GM18909 (cell line): Measurements from ENCODE around the gene GAB1.
A peak's percentile ranks its signal among the peaks of the same experiment; 100 is the strongest.

ENCODE experiments used
- ATAC-seq: cut with Tn5 transposase; IDR thresholded peaks from one replicate; pipeline ENCODE4 v1.9.1; 2021; ENCODE audit warnings: mild to moderate bottlenecking; ENCODE audit not compliant: unreplicated experiment, poor library complexity

GAB1 gene

DNA sequence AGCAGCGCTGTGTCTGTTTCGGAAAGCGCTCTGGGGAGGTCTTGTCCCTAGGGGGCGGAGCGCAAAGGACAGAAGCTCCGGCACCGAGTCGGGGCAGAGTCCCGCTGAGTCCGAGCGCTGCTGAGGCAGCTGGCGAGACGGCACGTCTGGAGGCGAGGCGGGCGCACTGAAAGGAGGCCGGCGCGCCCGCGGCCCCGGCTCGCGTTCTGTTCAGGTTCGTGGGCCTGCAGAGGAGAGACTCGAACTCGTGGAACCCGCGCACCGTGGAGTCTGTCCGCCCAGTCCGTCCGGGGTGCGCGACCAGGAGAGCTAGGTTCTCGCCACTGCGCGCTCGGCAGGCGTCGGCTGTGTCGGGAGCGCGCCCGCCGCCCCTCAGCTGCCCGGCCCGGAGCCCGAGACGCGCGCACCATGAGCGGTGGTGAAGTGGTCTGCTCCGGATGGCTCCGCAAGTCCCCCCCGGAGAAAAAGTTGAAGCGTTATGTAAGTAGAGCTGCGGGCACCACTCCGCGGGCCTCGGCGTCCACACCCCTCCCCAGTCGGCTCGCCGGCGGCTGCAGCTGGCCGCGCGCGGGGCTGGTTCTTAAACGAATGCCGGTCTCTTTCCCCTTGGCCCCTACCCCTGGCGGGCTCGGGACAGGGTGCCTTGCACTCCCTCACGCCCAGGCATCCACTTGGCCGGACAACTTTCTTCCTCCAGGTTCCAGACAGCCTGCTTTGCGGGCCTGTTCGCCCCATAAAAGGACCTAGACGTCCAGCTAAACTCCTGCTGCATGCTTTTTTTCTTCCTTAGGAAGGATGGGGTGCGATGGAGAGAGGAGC is at the start of gene GAB1:
TSS of gene GAB1 (plus strand) at position 96 of the 819 bp plus-strand sequence. CDS start at position 409, 313 bp downstream.
- ATAC-seq = peak; percentile 78

DNA sequence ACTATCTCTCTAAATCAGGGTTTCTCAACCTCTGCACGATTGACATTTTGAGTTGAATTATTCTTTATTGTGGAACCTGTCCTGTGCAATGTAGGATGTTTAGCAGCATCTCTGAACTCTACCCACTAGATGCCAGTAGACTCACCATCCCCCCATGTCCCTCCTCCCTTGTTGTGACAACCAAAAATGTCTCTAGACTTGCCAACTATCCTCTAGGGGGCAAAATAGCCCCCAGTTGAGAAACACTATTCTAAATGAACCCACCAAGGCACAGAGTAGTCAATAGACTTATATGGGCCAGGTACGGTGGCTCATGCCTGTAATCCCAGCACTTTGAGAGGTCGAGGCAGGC is 49.1 kb upstream of the GAB1 start:
- ATAC-seq = no peak

DNA sequence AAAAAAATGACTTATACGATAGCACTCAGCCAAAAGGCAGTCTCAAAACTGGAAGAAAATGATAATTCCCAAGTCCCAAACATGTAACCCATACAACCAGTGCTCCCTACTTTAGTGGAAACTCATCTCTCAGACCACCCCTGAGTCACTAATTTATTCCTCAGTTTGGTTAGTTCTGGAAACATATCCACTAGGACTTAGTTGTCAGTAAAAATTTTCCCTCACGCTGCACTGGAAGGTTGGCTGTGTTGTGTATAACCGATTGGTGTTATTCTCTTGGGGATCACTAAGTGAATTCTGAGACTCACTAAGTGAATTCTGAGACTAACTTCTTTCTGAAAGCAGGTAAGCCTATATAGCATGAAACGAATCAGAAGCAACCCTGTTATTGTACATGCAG is 48.5 kb upstream of the GAB1 start:
- no peak for ATAC-seq

DNA sequence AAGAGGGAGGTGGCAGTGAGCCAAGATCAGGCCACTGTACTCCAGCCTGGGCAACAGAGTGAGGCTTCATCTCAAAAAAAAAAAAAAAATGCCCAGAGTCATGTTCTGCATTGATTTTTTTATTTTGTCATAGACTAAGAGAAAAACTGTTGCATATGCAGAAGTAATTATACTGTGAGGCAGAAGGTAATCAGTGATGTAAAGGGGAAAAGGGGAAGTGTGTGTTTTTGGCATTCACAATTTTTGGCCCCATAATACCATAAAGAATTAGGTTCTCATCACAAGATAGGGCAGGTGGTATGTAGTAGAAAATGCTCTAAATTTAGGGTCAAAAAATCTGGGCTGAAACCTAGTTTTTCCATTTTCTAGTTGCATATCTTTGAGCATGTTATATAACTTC is 47.3 kb upstream of the GAB1 start:
- ATAC-seq = no peak

- ATAC-seq = no peak
These were observed 45.4 kb upstream of the GAB1 start for GRCh38 chr4:143291314-143291713.

DNA sequence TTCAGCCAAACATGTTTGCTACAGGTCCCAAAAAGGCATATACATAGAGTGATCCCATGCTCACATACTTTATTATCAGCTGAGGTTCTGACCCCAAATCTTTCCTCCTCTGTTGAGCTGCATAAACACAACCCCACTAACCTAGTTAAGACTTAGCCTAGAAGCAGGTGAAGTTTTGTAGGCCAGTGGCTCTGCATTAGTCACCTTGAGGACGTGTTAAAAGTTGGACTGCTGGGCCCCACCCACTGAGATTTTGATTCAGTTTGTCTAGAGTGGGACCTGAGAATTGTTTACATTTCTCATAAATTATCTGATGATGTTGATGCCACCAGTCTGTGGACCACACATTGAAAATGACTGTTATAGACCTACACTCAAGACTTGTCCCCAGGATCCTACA is 43.8 kb upstream of the GAB1 start:
- no peak for ATAC-seq

- ATAC-seq = no peak
These were observed 42.4 kb upstream of the GAB1 start for GRCh38 chr4:143294310-143294709.

GRCh38 chr4:143294710-143295275 is 41.9 kb upstream of the GAB1 start:
- ATAC-seq = no peak

DNA sequence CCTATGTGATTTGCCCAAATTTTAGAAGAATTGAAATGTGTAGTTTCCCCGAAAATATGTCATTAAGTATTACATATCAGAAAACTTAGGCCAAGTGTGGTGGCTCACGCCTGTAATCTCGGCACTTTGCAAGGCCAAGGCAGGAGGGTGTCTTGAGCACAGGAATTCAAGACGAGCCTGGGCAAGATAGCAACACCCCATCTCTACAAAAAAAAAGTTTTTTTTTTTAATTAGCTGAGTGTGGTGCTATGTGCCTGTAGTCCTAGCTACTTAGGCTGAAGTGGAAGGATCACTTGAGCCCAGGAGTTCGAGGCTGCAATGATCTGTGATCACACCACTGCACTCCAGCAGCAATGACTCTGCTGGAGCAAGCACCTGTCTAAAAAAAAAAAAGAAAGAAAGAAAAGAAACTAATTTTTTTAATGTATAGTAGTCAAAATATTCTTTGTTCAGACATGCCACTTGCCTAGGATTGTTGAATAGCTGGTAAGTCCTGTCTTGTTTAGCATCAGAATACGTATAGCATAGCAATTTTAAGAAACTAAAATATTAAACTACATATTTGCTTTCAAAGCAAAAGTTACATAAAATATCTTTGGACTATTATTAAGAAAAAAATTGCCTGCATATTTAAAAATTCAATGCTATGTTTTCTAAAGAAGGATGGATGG is 40.1 kb upstream of the GAB1 start:
- no peak for ATAC-seq

GRCh38 chr4:143300860-143301259 is 35.8 kb upstream of the GAB1 start:
- no peak for ATAC-seq

GRCh38 chr4:143302536-143302935 is 34.1 kb upstream of the GAB1 start:
- no peak for ATAC-seq

- ATAC-seq = no peak
These were observed 29.9 kb upstream of the GAB1 start for GRCh38 chr4:143306788-143307187.

DNA sequence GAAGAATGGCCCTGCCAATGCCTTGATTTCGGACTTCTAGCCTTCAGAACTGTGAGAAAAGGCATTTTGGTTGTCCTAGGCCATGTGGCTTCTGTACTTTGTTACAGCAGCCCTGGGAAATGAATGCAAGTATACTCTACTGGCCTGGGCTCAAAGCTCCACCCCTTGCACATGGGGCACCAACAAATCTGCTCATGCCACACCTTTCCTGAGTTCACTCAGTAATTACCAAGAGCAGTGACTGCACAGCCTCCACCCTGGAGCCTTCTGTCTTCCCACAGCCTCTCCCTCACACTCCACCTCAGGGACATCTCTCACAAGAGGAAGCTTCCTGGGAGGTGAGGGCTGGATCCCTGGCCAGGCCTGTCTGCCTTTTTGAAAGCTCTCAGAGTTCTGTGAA is 29.1 kb upstream of the GAB1 start:
- ATAC-seq = no peak

- no peak for ATAC-seq
These were observed 28.3 kb upstream of the GAB1 start for GRCh38 chr4:143308377-143308776.

- ATAC-seq = no peak
These were observed 24.8 kb upstream of the GAB1 start for GRCh38 chr4:143311924-143312323.

DNA sequence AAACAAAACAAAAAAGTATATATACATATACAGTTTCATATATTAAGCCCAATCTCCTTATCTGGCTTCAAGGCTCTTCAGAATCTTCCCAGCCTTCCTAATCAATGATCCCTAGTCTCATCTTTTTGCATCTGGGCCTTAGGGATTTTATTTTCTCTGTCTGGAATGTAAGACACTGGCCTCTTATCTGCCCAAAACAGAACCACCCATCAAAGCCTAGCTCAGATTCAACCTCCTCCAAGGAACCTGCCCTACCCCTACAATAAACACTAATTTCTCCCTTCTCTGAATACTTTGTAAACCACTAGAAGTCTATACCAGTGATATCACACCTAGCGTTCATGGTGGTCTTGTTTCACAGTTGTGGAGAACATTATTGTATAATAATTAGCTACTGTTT is 23.2 kb upstream of the GAB1 start:
- ATAC-seq = no peak

- ATAC-seq = no peak
These were observed 22.7 kb upstream of the GAB1 start for GRCh38 chr4:143313996-143314395.

- no peak for ATAC-seq
These were observed 16.6 kb upstream of the GAB1 start for GRCh38 chr4:143320113-143320512.

DNA sequence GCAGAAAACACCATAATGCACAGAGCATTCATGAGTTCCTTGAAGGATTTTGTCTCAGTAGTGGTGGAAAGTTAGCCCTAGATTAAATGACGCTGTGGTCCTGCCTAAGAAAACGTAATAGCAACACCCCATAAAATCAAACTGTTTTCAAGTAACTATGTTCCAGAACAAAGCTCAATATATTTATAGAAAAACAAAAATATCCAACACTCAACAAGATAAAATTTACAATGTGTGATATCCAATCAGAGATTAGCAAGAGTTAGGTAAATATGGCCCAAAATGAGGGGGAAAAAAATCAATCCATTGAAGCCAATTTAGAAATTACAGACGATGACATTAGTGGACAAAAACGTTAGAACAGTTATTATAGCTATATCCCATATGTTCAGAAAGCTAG is 9.9 kb upstream of the GAB1 start:
- ATAC-seq = no peak

DNA sequence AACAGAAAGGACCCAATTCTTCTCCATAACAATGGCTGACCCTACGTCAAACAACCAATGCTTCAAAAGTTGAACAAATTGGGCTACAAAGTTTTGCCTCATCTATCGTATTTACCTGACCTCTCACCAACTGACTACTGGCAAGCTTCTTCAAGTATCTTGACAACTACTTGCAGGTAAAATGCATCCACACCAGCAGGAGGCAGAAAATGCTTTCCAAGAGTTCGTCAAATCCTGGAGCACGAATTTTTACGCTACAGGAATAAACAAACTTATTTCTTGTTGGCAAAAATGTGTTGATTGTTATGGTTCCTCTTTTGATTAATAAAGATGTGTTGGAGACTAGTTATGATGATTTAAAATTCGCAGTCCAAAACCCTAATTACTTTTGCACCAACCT is 6.7 kb upstream of the GAB1 start:
- ATAC-seq = no peak

- ATAC-seq = peak; percentile 58
These were observed 496 bp upstream of the GAB1 start for GRCh38 chr4:143335979-143336780.
